GM12873 (cell line): ENCODE data around the gene MDFIC2.

Experiments
- TF ChIP-seq, protein P1 (sequence below): IDR thresholded peaks from 2 replicates; pipeline ENCODE4 v1.5.1; 2012; ENCODE audit warnings: low read depth, mild to moderate bottlenecking, moderate library complexity, low read length, control low read depth; ENCODE audit not compliant: insufficient read depth; ENCODE audit errors: missing control alignments

Gene MDFIC2

GRCh38 chr3:70176224-70176623 lies 136.2 kb downstream of the MDFIC2 start:
- TF ChIP-seq, protein P1, sequence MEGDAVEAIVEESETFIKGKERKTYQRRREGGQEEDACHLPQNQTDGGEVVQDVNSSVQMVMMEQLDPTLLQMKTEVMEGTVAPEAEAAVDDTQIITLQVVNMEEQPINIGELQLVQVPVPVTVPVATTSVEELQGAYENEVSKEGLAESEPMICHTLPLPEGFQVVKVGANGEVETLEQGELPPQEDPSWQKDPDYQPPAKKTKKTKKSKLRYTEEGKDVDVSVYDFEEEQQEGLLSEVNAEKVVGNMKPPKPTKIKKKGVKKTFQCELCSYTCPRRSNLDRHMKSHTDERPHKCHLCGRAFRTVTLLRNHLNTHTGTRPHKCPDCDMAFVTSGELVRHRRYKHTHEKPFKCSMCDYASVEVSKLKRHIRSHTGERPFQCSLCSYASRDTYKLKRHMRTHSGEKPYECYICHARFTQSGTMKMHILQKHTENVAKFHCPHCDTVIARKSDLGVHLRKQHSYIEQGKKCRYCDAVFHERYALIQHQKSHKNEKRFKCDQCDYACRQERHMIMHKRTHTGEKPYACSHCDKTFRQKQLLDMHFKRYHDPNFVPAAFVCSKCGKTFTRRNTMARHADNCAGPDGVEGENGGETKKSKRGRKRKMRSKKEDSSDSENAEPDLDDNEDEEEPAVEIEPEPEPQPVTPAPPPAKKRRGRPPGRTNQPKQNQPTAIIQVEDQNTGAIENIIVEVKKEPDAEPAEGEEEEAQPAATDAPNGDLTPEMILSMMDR, result no peak

DNA sequence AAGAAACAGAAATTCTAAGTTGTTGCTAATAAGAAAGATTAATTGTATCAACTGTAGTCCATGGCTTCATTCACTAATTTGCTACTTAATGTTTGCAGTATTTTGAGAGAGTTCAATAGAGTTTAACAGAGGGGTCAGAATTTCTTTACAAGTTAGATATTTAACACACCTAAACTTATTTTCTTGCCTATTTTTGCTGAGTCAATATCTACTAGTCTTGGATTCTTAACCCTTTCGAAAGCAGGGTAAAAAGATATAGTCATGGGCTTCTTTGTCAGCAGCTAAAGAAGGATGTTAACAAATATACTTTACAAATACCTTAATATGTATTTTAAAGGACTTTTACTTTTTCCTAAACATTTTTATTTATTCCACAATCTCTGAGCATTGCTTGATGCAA lies 155.6 kb downstream of the MDFIC2 start:
- TF ChIP-seq, protein P1, result no peak

- TF ChIP-seq, protein P1, result no peak
These were observed 161.8 kb downstream of the MDFIC2 start for GRCh38 chr3:70150599-70150998.

DNA sequence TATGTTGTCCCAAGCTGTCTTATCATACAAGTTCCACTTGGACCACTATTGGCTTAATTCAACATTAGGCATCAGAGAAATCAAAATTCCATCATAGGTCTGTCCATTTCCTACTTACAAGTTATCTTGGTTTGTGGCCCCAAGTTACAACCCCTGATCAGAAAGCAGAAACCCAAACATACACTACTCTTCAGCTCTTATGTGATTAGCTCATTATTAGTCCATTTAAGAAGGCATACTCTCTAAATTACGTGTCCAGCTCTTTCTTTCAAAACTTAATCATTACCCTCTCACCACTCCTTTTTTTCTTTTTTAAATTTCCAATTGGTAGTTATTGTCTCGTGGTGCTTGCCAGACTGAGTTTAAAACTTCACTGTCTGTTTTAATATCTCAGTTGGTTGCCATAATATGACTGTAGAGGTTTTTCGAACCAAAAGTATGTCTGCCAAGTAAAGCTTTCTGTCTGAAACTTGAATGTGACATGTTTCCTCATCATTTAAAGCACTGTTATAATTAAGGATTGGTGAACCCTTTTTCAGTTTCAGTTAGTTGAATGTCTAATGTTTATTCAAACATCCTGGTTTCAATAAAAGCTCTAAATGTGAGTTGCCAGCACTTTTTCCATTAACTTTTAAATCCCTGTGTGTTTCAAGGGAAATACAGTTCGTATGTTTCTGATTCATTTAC lies 162.6 kb downstream of the MDFIC2 start:
- TF ChIP-seq, protein P1, result no peak
